HepG2 (cell line): ENCODE data around the gene PCBP1. TPM values are rescaled to one million over a fixed set of nuclear protein-coding genes. Genes with fewer than 3 reads are reported as not detected.
A peak's percentile ranks its signal among the peaks of the same experiment; 100 is the strongest.

Source experiments
- AKAP8 ChIP-seq: sonication (generic); formaldehyde crosslinking; IDR thresholded peaks from 2 replicates; pipeline ENCODE4 v1.5.1; 2020; ENCODE audit warnings: mild to moderate bottlenecking, missing genetic modification reagents
- ATRX ChIP-seq: sonication (generic); formaldehyde crosslinking; IDR thresholded peaks from 2 replicates; pipeline ENCODE4 v1.4.0; 2020; ENCODE audit warnings: missing genetic modification reagents, borderline replicate concordance
- CAMTA2 ChIP-seq: sonication (generic); formaldehyde crosslinking; IDR thresholded peaks from 2 replicates; pipeline ENCODE4 v1.4.0; 2020; ENCODE audit warnings: mild to moderate bottlenecking, missing genetic modification reagents, borderline replicate concordance
- EP300 ChIP-seq, 3 experiments: sonication (generic) in 1 of 3; formaldehyde crosslinking in 1 of 3; IDR thresholded peaks; 2 replicates each; pipeline versions ENCODE4 v1.5.1 to v1.6.1; 2011 to 2020; ENCODE audit warnings: low read depth in 2 of 3, low read length in 2 of 3, borderline replicate concordance in 1 of 3, improper control_type of control experiment in 1 of 3, mild to moderate bottlenecking in 1 of 3, missing genetic modification reagents in 1 of 3, moderate library complexity in 1 of 3
- ETV5 ChIP-seq: IDR thresholded peaks from 2 replicates; pipeline ENCODE4 v1.6.1; 2018; ENCODE audit warnings: missing biosample characterization, missing genetic modification reagents, inconsistent platforms, borderline replicate concordance
- FOXK2 ChIP-seq: fragments of 450-650 bp; IDR thresholded peaks from 2 replicates; pipeline ENCODE4 v1.6.1; 2016
- GFI1 ChIP-seq: sonication (generic); formaldehyde crosslinking; IDR thresholded peaks from 2 replicates; pipeline ENCODE4 v1.5.0; 2020; ENCODE audit warnings: missing genetic modification reagents, mild to moderate bottlenecking, borderline replicate concordance
- HOXA5 ChIP-seq: sonication (generic); formaldehyde crosslinking; IDR thresholded peaks from 2 replicates; pipeline ENCODE4 v1.4.0; 2020; ENCODE audit warnings: missing genetic modification reagents
- KDM4B ChIP-seq: sonication (generic); formaldehyde crosslinking; IDR thresholded peaks from 2 replicates; pipeline ENCODE4 v1.4.0; 2020; ENCODE audit warnings: missing genetic modification reagents
- KLF9 ChIP-seq: IDR thresholded peaks from 2 replicates; pipeline ENCODE4 v1.6.1; 2016; ENCODE audit warnings: low read depth
- MIXL1 ChIP-seq: IDR thresholded peaks from 2 replicates; pipeline ENCODE4 v1.6.1; 2016
- NFE2L2 ChIP-seq: fragments of 150-350 bp; IDR thresholded peaks from 2 replicates; pipeline ENCODE4 v1.6.1; 2014; ENCODE audit warnings: low read length
- NR2C2 ChIP-seq: sonication (generic); formaldehyde crosslinking; IDR thresholded peaks from 2 replicates; pipeline ENCODE4 v1.4.0; 2020; ENCODE audit warnings: missing genetic modification reagents, mild to moderate bottlenecking, moderate library complexity, borderline replicate concordance
- PCBP1 ChIP-seq: fragments of 200-400 bp; formaldehyde crosslinking; IDR thresholded peaks from 2 replicates; pipeline ENCODE4 v1.6.1; 2017; ENCODE audit warnings: mild to moderate bottlenecking, low read depth, low read length, borderline replicate concordance
- SOX6 ChIP-seq, 2 experiments: fragments of 450-650 bp in 1 of 2; sonication (generic) in 1 of 2; formaldehyde crosslinking in 1 of 2; IDR thresholded peaks; 2 replicates each; pipeline versions ENCODE4 v1.4.0 to v1.6.1; 2017 to 2020; ENCODE audit warnings: antibody characterized with exemption in 1 of 2, mild to moderate bottlenecking in 1 of 2, missing genetic modification reagents in 1 of 2
- ZMYM2 ChIP-seq: sonication (generic); formaldehyde crosslinking; IDR thresholded peaks from 2 replicates; pipeline ENCODE4 v1.8.0; 2022; ENCODE audit warnings: mild to moderate bottlenecking, missing genetic modification reagents
- ZNF136 ChIP-seq: sonication (generic); formaldehyde crosslinking; IDR thresholded peaks from 2 replicates; pipeline ENCODE4 v1.8.1; 2022; ENCODE audit warnings: low read depth, mild to moderate bottlenecking, moderate library complexity, missing genetic modification reagents
- ZNF788 ChIP-seq: sonication (generic); formaldehyde crosslinking; IDR thresholded peaks from 2 replicates; pipeline ENCODE4 v1.5.0; 2020; ENCODE audit warnings: mild to moderate bottlenecking, missing genetic modification reagents, borderline replicate concordance
- ZNF879 ChIP-seq: sonication (generic); formaldehyde crosslinking; IDR thresholded peaks from 2 replicates; pipeline ENCODE4 v1.8.1; 2023; ENCODE audit warnings: missing genetic modification reagents
- ZNF891 ChIP-seq: sonication (generic); formaldehyde crosslinking; IDR thresholded peaks from 2 replicates; pipeline ENCODE4 v1.5.0; 2020; ENCODE audit warnings: mild to moderate bottlenecking, missing genetic modification reagents
- polyA plus RNA-seq, 8 experiments: library from polyadenylated mRNA; depleted of rRNA in 3 of 8; stranded (reverse) in 7 of 8; unstranded in 1 of 8; fragments of >200 nt; fragmentation: Illumina TruSeq in 4 of 8; extraction: Trizol in 4 of 8; gene quantifications; 2 replicates each; pipeline versions ENCODE4 v1.2.1 to v1.2.3, GENCODE V29; 2011 to 2016; ENCODE audit warnings: low read depth in 4 of 8, missing spikeins in 1 of 8, mixed read lengths in 1 of 8; ENCODE audit not compliant: insufficient read depth in 1 of 8
- total RNA-seq, 5 experiments: library from RNA; depleted of rRNA; stranded (reverse); fragments of >200 nt; fragmentation: Illumina TruSeq; extraction: Trizol; gene quantifications; 2 replicates each; pipeline ENCODE4 v1.2.3, GENCODE V29; 2016; ENCODE audit warnings: low read depth in 1 of 5
- TF ChIP-seq, protein P1 (sequence below): sonication (generic); formaldehyde crosslinking; IDR thresholded peaks from 2 replicates; pipeline ENCODE4 v1.4.0; 2020; ENCODE audit warnings: missing genetic modification reagents, low read depth, mild to moderate bottlenecking, borderline replicate concordance
- TF ChIP-seq, protein P2 (sequence below): sonication (generic); formaldehyde crosslinking; IDR thresholded peaks from 2 replicates; pipeline ENCODE4 v1.4.0; 2020; ENCODE audit warnings: mild to moderate bottlenecking, missing genetic modification reagents, borderline replicate concordance
- TF ChIP-seq, protein P3 (sequence below): sonication (generic); formaldehyde crosslinking; IDR thresholded peaks from 2 replicates; pipeline ENCODE4 v1.5.1; 2020; ENCODE audit warnings: missing genetic modification reagents, mild to moderate bottlenecking, borderline replicate concordance

PCBP1 gene
- total and polyA plus RNA-seq, 2 of the 13 experiments (the other 11 are each of a cell fraction or from before 2014, with no cell fraction given) = 32.0 to 137 TPM

DNA sequence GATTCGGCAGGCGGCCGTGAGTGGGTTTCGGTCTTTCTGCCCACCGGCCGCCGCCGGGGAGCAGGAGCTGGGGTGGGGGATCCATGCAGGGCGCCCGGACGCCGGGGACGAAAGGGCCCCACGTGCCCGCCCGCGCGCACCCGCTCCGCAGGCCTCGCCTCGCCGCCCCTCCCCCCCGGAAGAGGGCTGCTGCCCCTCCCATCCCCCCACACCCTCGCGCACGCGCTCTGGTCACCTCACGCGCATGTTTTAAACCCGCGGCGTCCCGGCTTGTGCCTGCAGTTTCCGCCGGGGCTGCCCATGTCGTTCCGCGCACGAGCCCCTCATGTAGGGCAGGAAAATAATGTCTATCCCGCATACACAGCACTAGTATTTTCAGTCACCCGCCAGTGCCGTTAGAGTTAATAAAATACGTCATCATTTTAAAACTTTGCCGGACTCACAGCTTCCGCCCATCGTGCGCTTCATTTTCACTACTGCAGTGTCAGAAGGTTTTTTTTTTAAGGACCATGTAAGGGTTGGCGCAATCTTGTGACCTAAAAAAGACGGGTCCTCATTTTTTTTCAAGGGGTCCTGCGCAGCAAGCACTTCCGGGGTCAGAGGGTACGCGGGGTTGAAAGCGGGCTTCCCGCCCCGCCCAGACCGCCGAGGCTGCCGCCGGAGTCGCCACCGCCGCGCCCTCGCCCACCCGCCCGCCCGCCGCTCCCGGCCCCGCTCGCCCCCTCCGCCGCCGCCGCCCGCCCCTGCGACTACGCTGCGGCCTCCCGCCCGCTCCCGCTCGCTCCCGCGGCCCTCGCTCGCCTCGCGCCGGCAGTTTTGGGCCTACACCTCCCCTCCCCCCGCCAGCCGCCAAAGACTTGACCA, at the start of gene PCBP1 (continued):
- TF ChIP-seq NR2C2 (peak; percentile 98), GFI1 (no peak; the same call in none of the 2 replicates), ZNF891 (CRISPR knock-in tag) (peak; percentile 52; the same call in 1 of the 2 replicates), MIXL1 (no peak), HOXA5 (CRISPR knock-in tag) (no peak; the same call in 1 of the 2 replicates), KLF9 (CRISPR knock-in tag) (no peak), ETV5 (peak; percentile 83), CAMTA2 (CRISPR knock-in tag) (no peak), EP300 (IDR thresholded peaks at IDR 0.05; ENCODE audit: low read depth in 2 of 2, low read length in 2 of 2) (no peak; a peak in 2 of 4 replicates), EP300 (CRISPR knock-in tag; IDR thresholded peaks at IDR 0.05; ENCODE audit: borderline replicate concordance) (0 out of 2 replicates have a peak, but pooled peaks have one; percentile 50), KDM4B (no peak), NFE2L2 (no peak), ZNF788 (no peak), PCBP1 (no peak; the same call in 1 of the 2 replicates), FOXK2 (no peak), ZMYM2 (CRISPR knock-in tag) (no peak; the same call in 1 of the 2 replicates), AKAP8 (CRISPR knock-in tag) (no peak), ATRX (CRISPR knock-in tag) (no peak), SOX6 (IDR thresholded peaks at IDR 0.05) (no peak), SOX6 (CRISPR knock-in tag; IDR thresholded peaks at IDR 0.05) (no peak; the same call in 1 of the 2 replicates), ZNF879 (CRISPR knock-in tag) (peak; percentile 70; the same call in 1 of the 2 replicates), ZNF136 (CRISPR knock-in tag) (no peak)
- TF ChIP-seq, protein P1, sequence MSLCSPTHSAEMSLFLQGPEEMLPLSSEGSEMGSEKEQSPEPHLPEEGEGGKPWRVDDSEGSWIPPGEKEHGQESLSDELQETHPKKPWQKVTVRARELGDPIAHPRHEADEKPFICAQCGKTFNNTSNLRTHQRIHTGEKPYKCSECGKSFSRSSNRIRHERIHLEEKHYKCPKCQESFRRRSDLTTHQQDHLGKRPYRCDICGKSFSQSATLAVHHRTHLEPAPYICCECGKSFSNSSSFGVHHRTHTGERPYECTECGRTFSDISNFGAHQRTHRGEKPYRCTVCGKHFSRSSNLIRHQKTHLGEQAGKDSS (CRISPR knock-in tag) = no peak
- TF ChIP-seq, protein P2, sequence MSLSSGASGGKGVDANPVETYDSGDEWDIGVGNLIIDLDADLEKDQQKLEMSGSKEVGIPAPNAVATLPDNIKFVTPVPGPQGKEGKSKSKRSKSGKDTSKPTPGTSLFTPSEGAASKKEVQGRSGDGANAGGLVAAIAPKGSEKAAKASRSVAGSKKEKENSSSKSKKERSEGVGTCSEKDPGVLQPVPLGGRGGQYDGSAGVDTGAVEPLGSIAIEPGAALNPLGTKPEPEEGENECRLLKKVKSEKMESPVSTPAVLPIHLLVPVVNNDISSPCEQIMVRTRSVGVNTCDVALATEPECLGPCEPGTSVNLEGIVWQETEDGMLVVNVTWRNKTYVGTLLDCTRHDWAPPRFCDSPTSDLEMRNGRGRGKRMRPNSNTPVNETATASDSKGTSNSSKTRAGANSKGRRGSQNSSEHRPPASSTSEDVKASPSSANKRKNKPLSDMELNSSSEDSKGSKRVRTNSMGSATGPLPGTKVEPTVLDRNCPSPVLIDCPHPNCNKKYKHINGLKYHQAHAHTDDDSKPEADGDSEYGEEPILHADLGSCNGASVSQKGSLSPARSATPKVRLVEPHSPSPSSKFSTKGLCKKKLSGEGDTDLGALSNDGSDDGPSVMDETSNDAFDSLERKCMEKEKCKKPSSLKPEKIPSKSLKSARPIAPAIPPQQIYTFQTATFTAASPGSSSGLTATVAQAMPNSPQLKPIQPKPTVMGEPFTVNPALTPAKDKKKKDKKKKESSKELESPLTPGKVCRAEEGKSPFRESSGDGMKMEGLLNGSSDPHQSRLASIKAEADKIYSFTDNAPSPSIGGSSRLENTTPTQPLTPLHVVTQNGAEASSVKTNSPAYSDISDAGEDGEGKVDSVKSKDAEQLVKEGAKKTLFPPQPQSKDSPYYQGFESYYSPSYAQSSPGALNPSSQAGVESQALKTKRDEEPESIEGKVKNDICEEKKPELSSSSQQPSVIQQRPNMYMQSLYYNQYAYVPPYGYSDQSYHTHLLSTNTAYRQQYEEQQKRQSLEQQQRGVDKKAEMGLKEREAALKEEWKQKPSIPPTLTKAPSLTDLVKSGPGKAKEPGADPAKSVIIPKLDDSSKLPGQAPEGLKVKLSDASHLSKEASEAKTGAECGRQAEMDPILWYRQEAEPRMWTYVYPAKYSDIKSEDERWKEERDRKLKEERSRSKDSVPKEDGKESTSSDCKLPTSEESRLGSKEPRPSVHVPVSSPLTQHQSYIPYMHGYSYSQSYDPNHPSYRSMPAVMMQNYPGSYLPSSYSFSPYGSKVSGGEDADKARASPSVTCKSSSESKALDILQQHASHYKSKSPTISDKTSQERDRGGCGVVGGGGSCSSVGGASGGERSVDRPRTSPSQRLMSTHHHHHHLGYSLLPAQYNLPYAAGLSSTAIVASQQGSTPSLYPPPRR (CRISPR knock-in tag) = no peak
- TF ChIP-seq, protein P3, sequence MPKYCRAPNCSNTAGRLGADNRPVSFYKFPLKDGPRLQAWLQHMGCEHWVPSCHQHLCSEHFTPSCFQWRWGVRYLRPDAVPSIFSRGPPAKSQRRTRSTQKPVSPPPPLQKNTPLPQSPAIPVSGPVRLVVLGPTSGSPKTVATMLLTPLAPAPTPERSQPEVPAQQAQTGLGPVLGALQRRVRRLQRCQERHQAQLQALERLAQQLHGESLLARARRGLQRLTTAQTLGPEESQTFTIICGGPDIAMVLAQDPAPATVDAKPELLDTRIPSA (CRISPR knock-in tag) = no peak
